ENCODE measurements around the gene PRKG2.

DNA sequence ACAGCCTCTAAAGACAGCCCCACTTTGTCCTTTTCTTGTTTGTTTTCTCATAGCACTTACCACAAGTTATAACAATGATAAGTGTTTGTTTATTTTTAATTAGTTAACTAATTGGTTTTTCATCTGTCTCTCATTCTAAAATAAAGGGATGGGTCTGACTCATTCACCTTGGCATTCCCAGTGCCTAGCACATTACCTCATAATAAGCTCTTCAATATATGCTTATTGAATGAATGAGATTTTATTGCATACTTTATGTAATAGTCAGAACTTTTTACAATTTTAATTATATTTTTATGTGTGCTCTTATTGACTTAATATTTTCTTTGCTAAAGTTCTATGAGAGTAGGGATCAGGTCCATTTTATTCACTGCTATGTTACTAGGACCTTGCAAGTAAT is 22.8 kb upstream of the PRKG2 start:
- TF ChIP-seq RAD21 (CRISPR knock-in tag; IDR thresholded peaks at IDR 0.05) (no peak), ZNF30 (CRISPR knock-in tag; IDR thresholded peaks at IDR 0.05) (no peak)
